AML-193 (cell line): Measurements from ENCODE around the gene STK32C.

ENCODE experiments used
- DNase-seq, 2 experiments: peaks; one replicate each; lab custom pipeline; 2025; lab: John Stamatoyannopoulos, UW

STK32C gene

DNA sequence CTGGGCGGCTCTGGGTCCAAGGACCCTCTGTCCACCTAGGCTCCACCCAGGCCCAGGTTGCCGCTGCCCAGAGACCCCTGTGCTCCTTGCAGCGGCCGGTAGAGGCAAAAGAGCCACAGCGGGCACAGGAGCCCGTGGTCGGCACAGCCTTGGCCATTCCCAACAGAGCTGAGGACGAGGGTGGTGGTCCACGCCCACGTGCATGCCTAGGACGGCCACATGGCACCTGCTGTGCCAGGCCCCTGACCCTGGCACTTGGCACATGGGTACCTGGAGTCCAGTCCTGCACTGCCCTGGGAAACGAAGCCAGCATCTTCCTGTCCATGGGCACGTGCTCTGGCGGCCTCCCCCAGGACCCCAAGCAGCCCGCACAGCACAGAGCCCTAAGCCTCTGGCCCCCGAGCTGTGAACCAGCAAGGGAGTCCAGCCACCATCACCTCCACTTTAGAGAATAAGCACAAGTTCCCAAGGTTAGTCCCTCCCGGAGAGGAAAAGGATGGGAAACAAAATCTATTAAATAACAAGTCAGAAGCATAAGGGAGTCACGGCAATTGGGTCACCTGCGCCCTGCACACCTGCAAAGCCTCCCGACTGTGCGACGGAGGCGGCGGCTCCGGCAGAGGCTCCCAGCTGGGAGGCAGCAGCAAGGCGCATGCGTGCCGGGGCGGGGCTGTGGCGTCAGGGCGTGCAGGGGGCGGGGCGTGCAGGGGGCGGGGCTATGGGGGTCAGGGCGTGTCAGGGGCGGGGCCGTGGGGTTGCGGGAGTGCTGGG, 59.1 kb downstream of the STK32C start:
- no peak for DNase-seq

DNA sequence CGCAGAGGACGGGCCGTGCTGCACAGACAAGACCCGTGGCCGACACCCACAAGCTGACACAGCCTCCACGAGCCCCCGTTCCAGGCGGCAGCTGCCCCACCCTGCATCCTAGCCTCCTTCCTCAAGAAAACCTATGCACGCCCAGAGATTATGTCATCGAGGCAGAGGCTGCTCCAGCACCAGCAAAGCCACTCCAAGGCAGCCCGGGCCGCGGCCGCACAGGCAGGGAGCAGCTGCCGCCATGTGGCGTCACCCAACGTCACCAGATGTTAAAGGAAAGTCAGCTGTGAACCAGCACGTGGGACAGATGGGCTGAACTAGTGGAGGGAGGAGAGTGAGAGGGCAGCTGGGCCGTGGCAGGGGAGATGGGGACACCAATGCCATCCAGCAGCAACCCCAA, 59.8 kb downstream of the STK32C start:
- DNase-seq: no peak

DNA sequence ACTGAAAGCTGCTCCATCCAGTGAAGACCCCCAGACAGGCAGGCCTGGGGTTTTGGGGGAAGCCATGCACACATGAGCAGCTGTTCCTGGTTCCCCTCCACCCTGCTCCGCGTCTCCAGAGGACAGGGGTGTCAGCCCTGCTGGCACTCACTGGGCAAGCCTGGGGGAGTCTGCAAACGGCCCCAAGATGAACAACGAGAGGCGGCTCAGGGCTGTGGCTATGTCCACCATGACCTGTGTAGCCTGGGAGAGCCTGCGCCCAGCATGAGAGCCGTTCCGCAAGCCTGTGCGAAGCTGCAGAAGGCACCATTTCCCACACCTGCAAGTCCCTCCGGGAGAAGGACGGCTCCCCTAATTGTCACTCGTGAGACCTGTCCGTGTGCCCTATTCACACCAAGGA, 61.5 kb downstream of the STK32C start:
- no peak for DNase-seq

DNA sequence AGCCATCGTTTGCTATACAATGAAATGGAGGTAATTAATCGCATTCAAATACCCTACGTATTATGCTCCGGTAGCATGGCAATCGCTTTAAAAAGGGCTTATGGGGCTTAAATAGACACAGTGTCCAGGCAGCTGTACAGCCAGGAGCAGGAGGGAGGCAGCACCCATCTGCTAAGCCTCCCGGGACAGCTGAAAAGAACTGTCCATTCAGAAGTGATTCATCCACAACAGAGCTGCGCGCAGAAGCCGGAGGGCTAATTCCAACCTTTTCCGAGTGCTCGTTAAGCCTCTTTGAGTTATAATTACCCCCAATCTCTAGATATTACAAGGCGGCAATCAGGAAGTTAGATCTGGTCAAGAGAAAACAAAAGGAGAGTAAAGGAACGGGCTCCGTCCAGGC, 62.7 kb downstream of the STK32C start:
- no peak for DNase-seq

DNA sequence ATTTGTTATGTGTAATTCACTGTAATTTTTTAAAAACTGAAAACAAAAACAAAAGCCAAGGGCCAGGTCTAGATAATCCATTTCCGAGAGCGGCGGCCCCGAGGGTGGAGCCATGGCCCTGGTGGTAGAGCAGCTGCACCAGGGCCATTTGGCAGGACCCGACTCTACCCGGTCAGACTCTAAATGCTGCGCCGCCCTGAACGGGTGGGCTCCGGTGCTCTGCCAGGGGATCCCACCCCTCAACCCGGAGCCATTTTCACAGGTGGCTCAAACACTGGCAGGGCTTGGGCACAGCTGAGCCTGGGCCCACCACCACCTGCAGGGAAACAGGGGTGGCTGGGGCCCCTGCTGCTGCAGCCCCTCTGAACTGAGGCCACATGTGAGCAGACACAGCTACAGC, 64.1 kb downstream of the STK32C start:
- DNase-seq: no peak

DNA sequence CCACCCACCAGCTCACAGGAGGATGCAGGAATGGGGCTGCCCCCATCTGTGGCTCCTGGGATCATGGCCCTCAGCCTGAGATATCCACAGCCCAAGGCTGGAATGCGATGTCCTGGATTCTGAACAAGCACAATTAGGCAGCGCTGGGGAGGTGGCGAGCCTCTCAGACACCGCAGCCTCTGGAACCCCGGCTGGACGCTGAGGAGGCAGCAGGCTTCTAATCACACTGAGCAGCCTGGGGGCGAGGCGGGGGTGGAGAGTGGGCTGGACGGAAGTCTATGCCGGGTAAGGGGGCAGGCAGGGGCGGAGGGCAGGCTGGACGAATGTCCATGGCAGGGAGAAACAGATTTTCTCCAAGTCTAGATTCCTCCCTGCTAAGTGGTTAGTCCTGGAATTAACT, 64.6 kb downstream of the STK32C start:
- no peak for DNase-seq

DNA sequence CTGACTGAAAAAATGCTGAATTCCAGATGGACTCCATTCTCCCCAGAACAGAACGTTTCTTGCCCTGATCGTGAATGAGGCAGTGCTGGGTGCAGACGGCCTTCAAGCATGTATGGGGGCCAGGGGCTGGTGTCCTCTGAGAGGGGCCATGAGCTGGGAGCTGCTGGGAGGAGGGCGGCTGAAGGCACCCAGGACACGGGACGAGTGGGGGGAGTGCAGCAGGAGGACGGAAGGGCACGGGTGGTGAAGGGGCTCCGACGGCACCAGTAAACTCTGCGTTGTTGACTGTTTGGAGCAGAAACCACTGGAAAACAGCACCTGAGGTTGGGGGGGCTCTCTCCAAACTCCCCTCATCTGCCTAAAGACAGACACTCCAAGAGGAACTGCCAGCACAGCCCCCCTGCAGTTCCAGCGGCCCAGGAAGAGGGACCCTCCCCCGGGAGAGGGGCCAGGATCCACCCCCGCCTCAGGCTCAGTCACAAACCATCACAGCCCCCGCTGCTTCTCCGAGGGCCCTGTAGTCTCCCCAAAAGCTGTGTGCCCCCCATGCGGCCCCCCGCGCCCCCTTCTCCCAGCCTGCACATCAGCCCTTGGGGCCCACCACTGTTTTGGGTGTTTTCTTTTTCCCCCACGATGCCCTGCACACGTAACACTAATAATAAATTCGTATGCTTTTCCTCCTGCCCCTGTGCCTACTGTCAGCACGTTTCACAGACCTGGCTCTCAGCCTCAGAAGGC, 65.5 kb downstream of the STK32C start:
- DNase-seq: no peak

DNA sequence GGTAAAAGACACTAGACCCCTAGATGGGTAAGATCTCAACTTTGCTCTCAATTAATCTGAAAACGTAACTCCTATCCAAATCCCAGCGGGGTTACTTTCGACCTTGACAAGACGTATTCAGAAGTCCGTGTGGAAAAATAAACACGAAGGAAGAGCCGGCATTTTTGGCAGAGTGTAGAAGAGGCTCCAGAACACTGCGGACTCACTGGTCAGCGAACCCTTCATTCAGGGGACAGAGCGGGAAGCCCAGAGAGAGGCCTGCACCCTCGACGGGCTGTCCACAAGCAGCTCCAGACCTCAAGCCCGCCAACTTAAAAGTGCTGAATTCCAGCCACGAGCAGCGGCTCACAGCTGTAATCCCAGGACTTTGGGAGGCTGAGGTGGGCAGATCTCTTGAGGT, 66.3 kb downstream of the STK32C start:
- DNase-seq: no peak

DNA sequence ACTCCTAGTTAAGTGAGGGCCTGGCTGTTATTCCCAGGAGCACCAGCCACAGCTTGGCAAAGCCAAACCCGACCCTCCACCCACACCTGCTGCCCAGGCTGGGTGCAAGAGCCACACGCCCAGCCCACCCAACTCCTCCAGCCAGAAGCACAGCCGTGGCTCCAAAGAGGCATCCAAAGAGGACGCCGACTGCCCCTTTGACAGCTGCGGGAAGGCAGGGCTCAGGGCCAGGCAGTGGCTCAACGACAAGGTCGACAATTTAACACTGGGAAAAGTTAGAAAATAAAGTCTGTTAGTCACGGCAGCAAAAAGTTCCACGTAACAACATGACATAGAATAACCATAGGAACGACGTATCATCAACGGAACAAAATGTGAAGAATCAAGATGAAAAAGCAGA, 66.7 kb downstream of the STK32C start:
- DNase-seq: no peak

DNA sequence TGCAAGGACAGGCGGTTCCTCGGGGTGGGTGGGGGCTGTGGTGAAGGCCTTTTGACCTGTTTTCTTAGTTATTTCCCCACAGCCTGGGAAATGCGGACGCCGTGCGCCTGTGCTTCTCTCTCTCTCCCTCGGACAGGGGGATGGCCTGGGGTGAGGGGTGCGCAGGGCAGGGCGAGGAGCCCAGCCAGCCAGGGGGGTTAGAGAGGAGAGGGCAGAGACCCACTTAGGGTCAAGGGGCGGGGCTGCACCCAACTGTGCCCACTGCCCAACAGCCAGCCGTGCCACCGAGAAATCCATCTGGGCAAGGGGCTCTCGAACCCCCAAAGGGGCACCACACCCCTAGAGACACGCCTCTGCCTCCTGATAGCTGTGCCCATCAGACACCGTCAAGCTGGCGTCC, 67.2 kb downstream of the STK32C start:
- no peak for DNase-seq

DNA sequence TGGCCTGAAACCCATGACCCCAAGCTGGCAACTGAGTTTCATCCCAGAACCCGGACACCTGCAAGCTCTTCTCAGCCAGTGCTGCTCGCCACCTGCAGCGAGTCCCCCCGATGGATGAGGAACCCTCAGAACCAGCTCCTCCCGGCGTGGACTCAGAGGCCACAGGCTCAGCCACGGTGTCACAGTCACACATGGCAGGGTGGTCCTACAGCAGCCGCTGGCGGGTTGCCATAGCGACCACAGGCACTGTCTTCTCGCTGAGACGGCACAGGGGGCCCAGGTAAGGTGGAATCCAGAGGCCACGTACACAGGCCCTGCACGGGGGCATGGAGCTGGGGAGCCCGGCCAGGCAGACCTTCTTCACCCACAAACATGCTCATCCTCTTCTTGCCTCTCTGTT, 67.6 kb downstream of the STK32C start:
- no peak for DNase-seq

DNA sequence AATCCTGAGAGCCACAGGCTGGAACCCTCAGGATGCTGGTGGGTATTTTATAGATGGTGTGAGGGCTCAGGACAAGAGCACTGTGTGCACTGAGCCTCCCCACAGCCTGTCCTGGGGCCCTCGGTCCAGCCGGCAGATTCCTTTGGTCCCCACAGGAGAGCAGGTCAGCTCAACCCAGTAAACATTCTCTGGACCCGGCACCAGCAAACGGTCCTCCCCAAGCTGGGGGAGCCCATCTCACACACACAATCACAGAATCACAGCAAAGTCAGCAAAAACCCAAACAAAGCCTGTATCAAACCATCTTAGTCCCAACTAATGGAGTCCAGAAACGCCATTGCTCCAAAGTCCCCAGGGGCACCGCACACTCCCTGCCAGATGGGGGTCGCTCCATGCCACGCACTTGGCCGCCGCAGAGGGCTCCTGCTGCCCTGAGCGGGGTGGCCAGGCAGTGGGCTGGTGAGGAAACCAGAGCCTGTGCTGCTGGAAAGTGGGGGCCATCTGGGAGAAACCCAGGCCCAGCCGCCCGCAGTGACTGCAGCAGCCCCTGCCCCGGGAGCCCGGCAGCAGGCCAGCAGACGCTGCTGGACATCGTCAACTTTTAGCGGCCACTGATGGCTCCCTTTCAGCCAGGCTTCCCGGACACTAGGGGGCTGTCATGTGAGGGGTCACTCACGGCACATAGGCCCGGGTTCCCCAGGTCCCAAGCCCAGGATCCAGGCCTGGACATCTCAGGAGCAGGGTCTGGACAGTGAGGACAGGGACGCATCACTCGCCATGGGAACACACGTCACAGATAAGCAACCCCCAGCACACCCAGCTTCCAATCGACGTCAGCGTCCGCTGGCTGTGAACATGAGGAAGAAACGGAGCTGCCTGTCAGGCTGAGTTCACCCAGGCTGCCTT, 68.4 kb downstream of the STK32C start:
- DNase-seq: no peak

DNA sequence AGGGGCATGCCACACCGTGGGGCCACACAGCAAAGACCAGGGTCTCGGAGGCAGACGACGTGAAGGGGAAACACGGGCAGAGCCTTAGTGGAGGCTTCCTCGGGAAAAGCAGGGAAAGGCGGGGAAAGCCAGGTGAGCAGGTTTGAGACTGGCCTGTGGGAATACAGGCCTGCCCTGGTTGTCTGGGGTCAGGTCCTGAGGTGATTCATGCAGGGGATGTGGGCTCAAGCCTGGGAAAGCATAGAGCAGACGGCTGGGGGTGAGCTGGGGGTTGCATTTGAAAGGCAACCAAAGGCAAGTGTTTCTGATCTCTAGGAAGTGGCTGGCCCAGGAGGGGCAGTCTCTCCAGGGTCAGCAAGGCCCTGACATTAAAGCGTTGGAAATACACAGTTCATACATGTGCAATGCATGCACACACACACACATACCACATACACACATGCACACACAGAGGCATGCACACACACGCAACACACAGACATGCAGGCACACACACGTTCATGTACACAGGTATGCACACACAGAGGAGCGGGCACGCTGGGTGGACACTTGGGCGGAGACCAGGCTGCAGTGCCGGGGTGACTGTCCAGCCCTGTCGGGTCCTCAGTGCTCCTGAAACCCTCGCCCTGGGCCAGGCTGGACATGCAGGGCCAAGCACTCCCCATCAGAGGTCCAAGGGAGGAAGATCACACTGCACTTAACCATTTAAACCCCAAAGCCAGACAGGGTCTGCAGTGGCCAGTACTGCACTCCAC, 69.2 kb downstream of the STK32C start:
- no peak for DNase-seq

DNA sequence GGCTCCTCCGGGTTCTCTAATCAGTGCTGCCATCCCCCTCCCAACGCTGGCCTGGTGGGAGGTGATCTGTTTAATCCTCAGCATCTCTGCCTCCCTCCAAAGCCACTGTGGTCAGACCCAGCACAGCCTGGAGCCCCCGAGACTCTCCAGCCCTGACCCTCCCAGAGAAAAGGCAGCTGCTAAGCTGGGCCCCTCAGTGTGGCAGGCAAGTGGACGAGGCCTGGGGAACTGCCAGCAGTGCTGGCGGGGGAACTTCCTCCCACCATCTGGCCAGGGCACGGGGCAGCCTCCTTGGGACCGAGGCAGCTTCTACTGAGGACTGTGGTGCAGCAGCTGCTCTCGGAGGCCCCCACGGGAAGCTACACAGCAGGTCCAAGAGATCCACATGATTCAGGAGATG, 69.9 kb downstream of the STK32C start:
- DNase-seq: no peak

DNA sequence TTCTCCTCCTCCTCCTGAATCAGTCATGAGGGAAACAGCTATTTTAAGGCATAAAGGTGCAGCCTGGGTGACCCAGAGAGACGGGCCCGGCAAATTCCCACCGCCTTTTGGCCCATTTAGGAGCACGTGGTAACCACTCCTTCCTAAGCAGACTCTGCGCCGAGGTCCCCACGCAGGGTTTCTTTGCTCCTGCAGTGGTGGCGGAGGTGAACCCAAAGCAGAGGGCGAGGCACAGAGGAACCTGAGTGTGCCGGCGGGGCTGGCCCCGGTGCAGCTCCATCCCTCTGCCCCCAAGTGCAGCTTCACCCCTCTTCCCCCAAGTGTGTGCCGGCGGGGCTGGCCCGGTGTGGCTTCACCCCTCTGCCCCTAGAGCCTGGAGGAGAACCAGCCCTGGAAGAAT, 70.4 kb downstream of the STK32C start:
- no peak for DNase-seq

DNA sequence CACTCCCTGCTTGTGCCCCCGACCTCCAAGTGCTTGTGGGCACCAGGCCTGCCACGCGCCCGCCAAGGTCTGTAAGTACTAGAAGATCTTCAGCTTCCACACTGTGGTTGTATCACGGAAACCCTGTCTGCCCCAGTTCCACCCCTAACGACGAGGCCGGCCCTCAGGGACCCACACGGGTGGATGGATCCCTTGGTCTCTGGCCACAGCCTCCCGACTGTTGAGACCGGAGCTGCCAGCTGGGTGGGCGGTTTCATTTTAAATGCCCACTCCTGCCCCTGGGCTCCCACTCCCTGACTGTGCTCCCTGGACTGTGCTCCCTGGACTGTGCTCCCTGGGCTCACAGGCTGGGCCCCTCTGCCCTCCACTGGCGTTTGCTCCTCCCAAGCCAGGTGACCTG, 70.9 kb downstream of the STK32C start:
- DNase-seq: no peak

DNA sequence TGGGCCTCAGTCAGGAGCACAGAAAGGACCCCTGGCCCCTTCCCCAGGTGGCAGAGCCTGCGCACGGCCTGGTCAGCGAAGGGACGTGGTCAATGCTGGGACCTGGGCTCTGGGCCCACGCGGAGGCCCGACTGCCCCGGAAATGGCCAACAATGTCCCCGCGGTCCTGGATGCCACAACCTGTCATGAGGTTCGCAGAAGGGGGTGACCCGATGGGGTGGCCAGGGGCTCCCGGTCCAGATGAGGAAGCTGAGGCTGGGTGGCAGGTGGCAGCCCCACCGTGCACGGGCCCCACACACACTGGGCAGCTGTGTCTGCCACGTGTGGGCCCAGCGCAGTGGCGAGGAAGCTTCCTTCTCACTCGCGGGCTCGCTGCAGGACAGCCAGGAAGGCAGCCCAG, 71.6 kb downstream of the STK32C start:
- no peak for DNase-seq

DNA sequence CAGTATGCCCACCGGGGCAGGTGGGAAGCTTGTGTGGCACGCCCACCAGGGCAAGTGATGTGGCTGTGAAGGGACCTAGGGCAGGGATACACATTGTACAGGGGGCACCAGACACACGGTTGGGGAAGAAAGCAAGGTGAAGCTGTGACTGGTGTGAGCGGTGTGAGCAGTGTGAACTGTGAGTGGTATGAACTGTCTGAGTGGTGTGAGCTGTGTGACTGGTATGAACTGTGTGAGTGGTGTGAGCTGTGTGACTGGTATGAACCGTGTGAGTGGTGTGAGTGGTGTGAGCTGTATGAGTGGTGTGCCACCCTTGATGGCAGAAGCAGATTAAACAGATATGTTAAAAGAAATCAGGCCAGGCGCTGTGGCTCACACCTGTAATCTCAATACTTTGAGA, 72.9 kb downstream of the STK32C start:
- DNase-seq: no peak

DNA sequence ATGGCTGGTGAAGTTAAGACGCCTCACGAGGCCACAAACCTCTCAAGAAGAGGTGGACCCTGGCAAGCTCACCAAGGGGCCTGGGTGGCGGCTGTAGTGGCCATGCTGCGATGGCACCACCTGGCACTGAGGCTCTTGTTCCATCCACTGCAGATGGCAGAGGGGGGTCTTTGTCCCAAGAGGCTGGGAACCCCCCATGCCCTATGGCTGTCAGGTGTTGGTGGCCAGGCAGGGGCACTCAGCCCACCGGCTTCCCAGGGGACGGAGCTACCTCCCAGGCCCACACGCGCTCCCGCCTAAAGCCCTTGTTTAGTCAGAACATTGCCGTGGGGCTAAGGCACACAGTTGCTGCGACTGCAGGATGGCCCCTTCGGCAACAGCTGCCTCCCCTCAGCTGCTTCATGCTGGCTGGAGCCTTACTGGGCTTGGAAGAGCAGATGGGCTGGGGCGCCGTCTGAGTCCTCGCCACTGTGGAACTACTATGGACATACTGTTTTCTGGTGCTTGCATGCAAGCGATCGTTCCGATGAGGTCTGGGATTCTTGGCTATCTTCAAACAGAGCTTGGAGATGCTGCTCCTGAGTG, 74.2 kb downstream of the STK32C start:
- DNase-seq: no peak

DNA sequence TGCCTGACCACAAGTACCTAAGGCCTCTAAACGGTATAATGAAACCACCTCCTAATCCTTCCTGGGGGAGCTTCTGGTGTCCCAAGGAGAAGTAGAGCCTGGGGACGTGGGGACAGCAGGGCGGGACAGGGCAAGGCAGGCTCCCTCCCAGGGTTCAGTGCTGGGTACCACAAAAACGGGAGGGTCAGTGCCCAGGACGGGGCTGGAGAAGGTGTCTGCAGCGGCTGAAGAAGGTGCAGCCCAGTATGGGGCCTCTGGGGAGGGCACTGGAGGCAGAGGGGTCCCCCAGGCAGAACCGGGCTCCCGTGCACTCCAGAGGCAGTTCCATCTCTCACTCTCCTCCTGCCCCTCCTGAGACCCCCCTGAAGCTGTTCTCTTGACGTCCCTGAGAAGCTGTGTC, 74.8 kb downstream of the STK32C start:
- DNase-seq: no peak
